Stomach (tissue), 9 donors: Measurements from ENCODE around the gene NRCAM. TPM values are rescaled to one million over a fixed set of nuclear protein-coding genes. Genes with fewer than 3 reads are reported as not detected.
A peak's percentile ranks its signal among the peaks of the same experiment; 100 is the strongest.

Experiments used
- DNase-seq, 2 donors: peaks; one replicate each; pipeline versions ENCODE4 v3.0.0 to v3.0.0-alpha.2; 2013 to 2019
- H3K27ac ChIP-seq, 5 donors: fragments of 200-600 bp in 4 of 5; sonication (generic) in 4 of 5; one replicate each; pipeline ENCODE4 v1.5.1; 2013 to 2019; ENCODE audit warnings: mild to moderate bottlenecking in 1 of 5, moderate library complexity in 1 of 5
- H3K27me3 ChIP-seq, 3 donors: fragments of 200-600 bp; sonication (generic); one replicate each; pipeline ENCODE4 v1.5.1; 2017 to 2019; ENCODE audit warnings: mixed run types in 1 of 3
- H3K36me3 ChIP-seq, 4 donors: fragments of 200-600 bp; sonication (generic); 1 replicate in 3 of 4; 2 replicates in 1 of 4; pipeline ENCODE4 v1.5.1; 2016 to 2019
- H3K4me1 ChIP-seq, 4 donors: fragments of 200-600 bp; sonication (generic); one replicate each; pipeline ENCODE4 v1.5.1; 2016 to 2019
- H3K4me3 ChIP-seq, 4 donors: fragments of 200-600 bp; sonication (generic) in 3 of 4; one replicate each; pipeline ENCODE4 v1.5.1; 2016 to 2019; ENCODE audit warnings: mild to moderate bottlenecking in 1 of 4
- H3K9me3 ChIP-seq, 4 donors: fragments of 200-600 bp; sonication (generic); one replicate each; pipeline ENCODE4 v1.5.1; 2016 to 2019
- EP300 ChIP-seq: sonication (generic); formaldehyde crosslinking; IDR thresholded peaks from one replicate; pipeline ENCODE4 v1.6.1; 2017; ENCODE audit warnings: antibody characterized with exemption
- POLR2A ChIP-seq, 4 donors: fragments of 450-650 bp; IDR thresholded peaks; one replicate each; pipeline ENCODE4 v1.6.1; 2016; ENCODE audit warnings: antibody characterized with exemption in 4 of 4, control low read depth in 2 of 4, mild to moderate bottlenecking in 1 of 4, moderate library complexity in 1 of 4
- POLR2AphosphoS5 ChIP-seq, 3 donors: sonication (generic); formaldehyde crosslinking; IDR thresholded peaks; one replicate each; pipeline ENCODE4 v1.6.1; 2016; ENCODE audit warnings: antibody characterized with exemption in 3 of 3
- WGBS, 5 donors: extraction: QIAGEN DNeasy Blood & Tissue Kit in 3 of 5; methylation state at CpG; one replicate each; pipeline versions ENCODE4 v1.1.5 to v1.1.7; 2013 to 2018; 5-methylcytosine and 5-hydroxymethylcytosine counted together
- intact Hi-C: fragments of 100-400 bp; cut with DNase I; formaldehyde crosslinking; loops from one replicate; pipeline ENCODE4 v1.15.1; 2023; ENCODE audit warnings: low total_unique reads
- polyA plus RNA-seq, 3 donors: library from polyadenylated mRNA; stranded (reverse); fragments of 200-250 nt; gene quantifications; one replicate each; pipeline ENCODE4 v1.2.3, GENCODE V29; 2013
- total RNA-seq, 5 donors: library from RNA; depleted of rRNA; stranded (reverse); fragments of >200 nt; gene quantifications; one replicate each; pipeline versions ENCODE4 v1.1.0 to v1.2.3, GENCODE V29; 2014 to 2016
- TF ChIP-seq, protein P1 (sequence below), 7 experiments: fragments of 450-650 bp in 4 of 7; fragments of 200-600 bp in 3 of 7; sonication (generic) in 3 of 7; IDR thresholded peaks; one replicate each; pipeline ENCODE4 v1.5.1; 2016 to 2019; ENCODE audit warnings: antibody characterized with exemption in 7 of 7, control low read depth in 2 of 7, mild to moderate bottlenecking in 1 of 7
- donor health status: healthy with polysubstance abuse.
- donor health status: Bipolar disorder and iron deficiency.
- donor health status: healthy.

The NRCAM gene
- total and polyA plus RNA-seq, 8 donors = 1.2 to 9.4 (median 2.3) TPM

DNA sequence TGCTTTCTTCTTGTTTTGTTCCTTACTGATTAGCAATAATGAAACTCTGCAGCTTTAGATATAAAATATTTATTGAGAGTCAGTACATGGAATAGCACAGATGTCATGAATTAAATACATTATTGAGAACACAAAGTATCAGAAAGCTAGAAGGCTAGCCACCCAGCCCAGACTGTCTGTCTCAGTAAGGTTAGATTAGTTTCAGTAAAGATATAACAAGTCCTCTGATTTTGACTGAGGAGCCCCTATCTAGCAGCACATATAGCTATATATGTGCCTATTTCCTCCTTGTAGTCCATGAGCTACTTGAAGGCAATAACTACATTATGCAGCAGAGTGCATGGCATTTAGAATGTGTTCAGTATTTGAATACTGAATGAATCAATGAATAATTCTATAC lies 81.3 kb downstream of the NRCAM start:
- Histone ChIP-seq H3K27ac (no peak overlapping the region), H3K36me3 (no peaks in the 10 kb centered on the region), H3K9me3 (peaks cover 0 to 5% (median 2%) of the 10 kb centered on the region in 4 donors), H3K27me3 (no peaks in the 10 kb centered on the region), H3K4me3 (no peak overlapping the region), H3K4me1 (no peaks in the 10 kb centered on the region)
- DNase-seq = no peak
- TF ChIP-seq POLR2AphosphoS5 (IDR thresholded peaks at IDR 0.05) (no peak), EP300 (no peak), POLR2A (IDR thresholded peaks at IDR 0.05) (no peak)
- TF ChIP-seq, protein P1, sequence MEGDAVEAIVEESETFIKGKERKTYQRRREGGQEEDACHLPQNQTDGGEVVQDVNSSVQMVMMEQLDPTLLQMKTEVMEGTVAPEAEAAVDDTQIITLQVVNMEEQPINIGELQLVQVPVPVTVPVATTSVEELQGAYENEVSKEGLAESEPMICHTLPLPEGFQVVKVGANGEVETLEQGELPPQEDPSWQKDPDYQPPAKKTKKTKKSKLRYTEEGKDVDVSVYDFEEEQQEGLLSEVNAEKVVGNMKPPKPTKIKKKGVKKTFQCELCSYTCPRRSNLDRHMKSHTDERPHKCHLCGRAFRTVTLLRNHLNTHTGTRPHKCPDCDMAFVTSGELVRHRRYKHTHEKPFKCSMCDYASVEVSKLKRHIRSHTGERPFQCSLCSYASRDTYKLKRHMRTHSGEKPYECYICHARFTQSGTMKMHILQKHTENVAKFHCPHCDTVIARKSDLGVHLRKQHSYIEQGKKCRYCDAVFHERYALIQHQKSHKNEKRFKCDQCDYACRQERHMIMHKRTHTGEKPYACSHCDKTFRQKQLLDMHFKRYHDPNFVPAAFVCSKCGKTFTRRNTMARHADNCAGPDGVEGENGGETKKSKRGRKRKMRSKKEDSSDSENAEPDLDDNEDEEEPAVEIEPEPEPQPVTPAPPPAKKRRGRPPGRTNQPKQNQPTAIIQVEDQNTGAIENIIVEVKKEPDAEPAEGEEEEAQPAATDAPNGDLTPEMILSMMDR (IDR thresholded peaks at IDR 0.05) = no peak
- intact Hi-C loops = no loop called here

DNA sequence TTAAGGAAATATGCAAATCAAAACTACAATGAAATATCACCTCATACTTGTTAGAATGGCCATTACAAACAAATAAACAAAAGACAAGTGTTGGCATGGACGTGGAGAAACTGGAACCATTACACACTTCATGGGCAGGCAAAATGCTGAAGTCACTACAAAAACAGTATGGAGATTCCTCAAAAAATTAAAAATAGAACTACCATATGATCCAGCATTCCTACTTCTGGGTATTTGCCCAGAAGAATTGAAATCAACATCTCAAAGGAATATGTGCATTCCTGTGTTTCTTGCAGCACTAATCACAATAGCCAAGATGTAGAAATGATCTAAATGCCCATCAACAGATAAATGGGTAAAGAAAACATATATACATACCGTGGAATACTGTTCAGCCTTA lies 83.6 kb downstream of the NRCAM start:
- intact Hi-C loops = no loop called here

DNA sequence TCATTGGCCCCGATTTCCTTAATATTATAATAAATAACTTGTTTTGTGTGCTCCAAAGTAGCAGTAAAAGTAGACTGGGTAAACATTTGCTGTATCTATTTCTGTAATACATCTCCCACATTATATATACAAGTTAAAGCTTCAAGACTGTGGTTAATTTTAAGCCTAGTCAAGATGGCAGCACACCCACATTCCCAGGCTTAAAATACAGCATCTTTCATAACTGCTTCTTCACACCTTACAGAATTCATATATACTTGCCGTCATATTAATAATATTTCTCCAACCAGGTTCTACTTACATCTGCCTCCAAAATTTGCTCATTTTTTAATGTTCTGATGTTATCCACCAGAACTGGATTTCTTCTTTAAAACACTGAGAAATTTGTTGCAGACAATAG lies 85.6 kb downstream of the NRCAM start:
- Histone ChIP-seq H3K4me1 (peaks cover 0 to 9% (median 3%) of the 10 kb centered on the region in 4 donors), H3K27ac (no peak overlapping the region), H3K36me3 (no peaks in the 10 kb centered on the region), H3K9me3 (peaks cover 0 to 5% (median 2%) of the 10 kb centered on the region in 4 donors), H3K27me3 (no peaks in the 10 kb centered on the region), H3K4me3 (no peak overlapping the region)
- 54 to 77% (median 69%) methylated on average over 2 of the region's 2 CpGs for WGBS, 5 donors
- TF ChIP-seq POLR2AphosphoS5 (IDR thresholded peaks at IDR 0.05) = no peak
- TF ChIP-seq, protein P1 (IDR thresholded peaks at IDR 0.05) = no peak
- TF ChIP-seq POLR2A (IDR thresholded peaks at IDR 0.05) = no peak
- no peak for TF ChIP-seq EP300
- no peak for DNase-seq
- intact Hi-C loops = no loop called here

More for the DNA sequence above, 83.6 kb downstream of the NRCAM start:
- H3K36me3 ChIP-seq = no peaks in the 10 kb centered on the region
- H3K27ac ChIP-seq = no peak overlapping the region
- no peak overlapping the region for H3K4me3 ChIP-seq
- H3K27me3 ChIP-seq = no peaks in the 10 kb centered on the region
- peaks cover 0 to 5% (median 3%) of the 10 kb centered on the region in 4 donors for H3K4me1 ChIP-seq
- TF ChIP-seq EP300 (no peak), POLR2AphosphoS5 (IDR thresholded peaks at IDR 0.05) (no peak), POLR2A (IDR thresholded peaks at IDR 0.05) (no peak)
- TF ChIP-seq, protein P1 (IDR thresholded peaks at IDR 0.05) = no peak
- no peak for DNase-seq
- WGBS, 5 donors = 74 to 87% (median 81%) methylated on average over 2 of the region's 2 CpGs
- H3K9me3 ChIP-seq = peaks cover 0 to 5% (median 2%) of the 10 kb centered on the region in 4 donors

DNA sequence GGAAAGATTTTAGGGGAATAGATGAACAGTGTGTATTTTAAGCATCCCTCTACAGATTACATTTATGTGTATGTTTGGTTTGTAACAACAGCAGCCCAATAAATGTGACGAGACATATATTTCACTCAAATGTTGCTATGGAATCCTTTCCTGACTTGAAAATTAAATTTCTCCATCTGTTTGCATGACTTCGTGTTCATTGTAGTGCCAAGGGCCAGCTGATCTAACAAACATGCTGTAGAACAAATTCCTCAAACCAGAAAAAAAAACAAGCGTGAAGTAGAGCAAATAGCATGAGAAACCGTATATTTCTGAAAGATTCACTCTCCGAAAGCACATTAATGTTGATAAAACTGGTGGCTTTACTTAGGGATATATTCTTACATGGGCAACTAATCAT lies 87.8 kb downstream of the NRCAM start:
- intact Hi-C loops = no loop called here
- no peaks in the 10 kb centered on the region for H3K27me3 ChIP-seq
- 40 to 62% (median 48%) methylated on average over 5 of the region's 5 CpGs for WGBS, 5 donors
- H3K4me3 ChIP-seq = no peak overlapping the region
- no peak for TF ChIP-seq EP300
- TF ChIP-seq, protein P1 (IDR thresholded peaks at IDR 0.05) = no peak
- DNase-seq = peak in 1 of 2 donors; percentile 17
- H3K36me3 ChIP-seq = no peaks in the 10 kb centered on the region
- peaks cover 0 to 9% (median 3%) of the 10 kb centered on the region in 4 donors for H3K4me1 ChIP-seq
- no peak overlapping the region for H3K27ac ChIP-seq
- peaks cover 0 to 5% (median 2%) of the 10 kb centered on the region in 4 donors for H3K9me3 ChIP-seq
